Smooth muscle cell (in vitro differentiated cells): ENCODE data around the gene PTN. TPM values are rescaled to one million over a fixed set of nuclear protein-coding genes. Genes with fewer than 3 reads are reported as not detected.

Source experiments
- DNase-seq: peaks from one replicate; lab custom pipeline; 2025; ENCODE audit not compliant: unreplicated experiment; lab: John Stamatoyannopoulos, UW
- H2AFZ ChIP-seq: fragments of 200-600 bp; sonication (generic); 2 replicates; pipeline ENCODE4 v1.6.0; 2016; ENCODE audit warnings: antibody characterized with exemption, low read depth, mild to moderate bottlenecking
- H3F3A ChIP-seq: fragments of 200-600 bp; sonication (generic); 2 replicates; pipeline ENCODE4 v1.6.0; 2017; ENCODE audit warnings: antibody characterized with exemption, low read depth
- H3K27ac ChIP-seq: fragments of 200-600 bp; sonication (generic); 2 replicates; pipeline ENCODE4 v1.5.1; 2016; ENCODE audit warnings: low read depth, mild to moderate bottlenecking
- H3K27me3 ChIP-seq: fragments of 200-600 bp; sonication (generic); 2 replicates; pipeline ENCODE4 v1.6.1; 2016; ENCODE audit warnings: low read depth, mild to moderate bottlenecking
- H3K36me3 ChIP-seq: fragments of 200-600 bp; sonication (generic); 2 replicates; pipeline ENCODE4 v1.5.1; 2016; ENCODE audit warnings: low read depth
- H3K4me1 ChIP-seq: fragments of 200-600 bp; sonication (generic); 2 replicates; pipeline ENCODE4 v1.5.1; 2016; ENCODE audit warnings: low read depth
- H3K4me2 ChIP-seq: fragments of 200-600 bp; sonication (generic); 2 replicates; pipeline ENCODE4 v1.6.0; 2016; ENCODE audit warnings: mild to moderate bottlenecking
- H3K4me3 ChIP-seq: fragments of 200-600 bp; sonication (generic); 2 replicates; pipeline ENCODE4 v1.5.1; 2016; ENCODE audit warnings: mild to moderate bottlenecking
- H3K79me2 ChIP-seq: fragments of 200-600 bp; sonication (generic); 2 replicates; pipeline ENCODE4 v1.6.0; 2016; ENCODE audit warnings: low read depth, mild to moderate bottlenecking
- H3K9ac ChIP-seq: fragments of 200-600 bp; sonication (generic); 2 replicates; pipeline ENCODE4 v1.6.0; 2016; ENCODE audit warnings: low read depth
- H3K9me3 ChIP-seq: fragments of 200-600 bp; sonication (generic); replicated peaks from 2 replicates; pipeline ENCODE4 v1.5.1; 2016; ENCODE audit warnings: low read depth
- H4K20me1 ChIP-seq: fragments of 200-600 bp; sonication (generic); 2 replicates; pipeline ENCODE4 v1.6.0; 2016; ENCODE audit warnings: low read depth
- WGBS: methylation state at CpG from one replicate; pipeline ENCODE4 v1.1.7; 2016; ENCODE audit warnings: low lambda C conversion rate; 5-methylcytosine and 5-hydroxymethylcytosine counted together
- polyA plus RNA-seq: library from polyadenylated mRNA; unstranded; fragments of >200 nt; fragmentation: Nextera tagmentation; extraction: Ambion mirVana; gene quantifications from 2 replicates; pipeline ENCODE4 v1.2.1, GENCODE V29; 2016
- total RNA-seq: library from RNA; depleted of rRNA; stranded (reverse); fragments of >200 nt; gene quantifications from 2 replicates; pipeline ENCODE4 v1.2.3, GENCODE V29; 2014
- TF ChIP-seq, protein P1 (sequence below): fragments of 200-600 bp; sonication (generic); IDR thresholded peaks from 2 replicates; pipeline ENCODE4 v1.5.1; 2017; ENCODE audit warnings: borderline replicate concordance, mild to moderate bottlenecking, antibody characterized with exemption; ENCODE audit not compliant: insufficient read depth, poor library complexity, severe bottlenecking

The PTN gene
- total and polyA plus RNA-seq, 2 experiments from 2014 or later = 8.9 to 15.1 TPM

DNA sequence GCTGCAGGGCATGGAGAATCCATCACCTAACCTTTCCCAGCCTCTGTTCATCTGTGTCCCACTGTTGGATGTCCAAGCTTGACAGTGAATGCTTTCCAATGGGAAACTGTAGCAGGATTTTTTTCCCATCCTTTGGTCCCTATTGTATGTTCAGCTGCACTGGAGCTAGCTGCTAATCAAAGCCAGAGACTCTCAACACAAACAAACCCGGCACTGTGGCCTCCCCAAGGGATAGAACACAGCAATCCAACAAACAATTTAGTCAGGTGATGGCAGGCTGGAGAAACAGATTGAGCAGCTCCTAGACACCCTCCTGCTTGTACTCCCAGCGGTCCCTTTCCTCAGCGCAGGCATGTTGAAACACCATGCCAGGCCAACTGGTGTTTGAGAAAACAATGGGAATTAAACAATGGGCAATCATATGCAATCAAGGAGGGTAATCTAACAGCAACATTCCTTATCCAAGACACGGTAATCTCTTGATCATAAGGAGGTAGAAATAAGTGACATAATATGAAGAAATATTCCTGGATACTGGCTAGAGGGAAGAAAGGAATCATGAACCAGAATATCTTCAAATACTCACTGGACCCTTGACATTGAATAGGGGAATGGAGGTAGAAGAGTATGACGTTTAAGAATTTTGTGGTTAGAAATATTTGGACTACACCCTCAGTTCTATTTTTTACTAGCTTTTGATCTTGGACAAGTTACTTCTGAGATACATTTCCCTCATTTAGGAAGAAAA is 15.0 kb downstream of the PTN start:
- Histone ChIP-seq H3K4me1 (no peaks in the 10 kb centered on the region), H3K36me3 (no peaks in the 10 kb centered on the region), H3K79me2 (no peaks in the 10 kb centered on the region), H3K27ac (no peak overlapping the region), H3K4me2 (no peak overlapping the region), H3K9me3 (no peaks in the 10 kb centered on the region), H3K27me3 (no peaks in the 10 kb centered on the region), H3F3A (no peaks in the 10 kb centered on the region), H2AFZ (no peak overlapping the region), H3K4me3 (no peak overlapping the region), H4K20me1 (no peaks in the 10 kb centered on the region), H3K9ac (no peak overlapping the region)
- no peak for DNase-seq
- WGBS = 77% methylated on average over 5 of the region's 5 CpGs
- TF ChIP-seq, protein P1, sequence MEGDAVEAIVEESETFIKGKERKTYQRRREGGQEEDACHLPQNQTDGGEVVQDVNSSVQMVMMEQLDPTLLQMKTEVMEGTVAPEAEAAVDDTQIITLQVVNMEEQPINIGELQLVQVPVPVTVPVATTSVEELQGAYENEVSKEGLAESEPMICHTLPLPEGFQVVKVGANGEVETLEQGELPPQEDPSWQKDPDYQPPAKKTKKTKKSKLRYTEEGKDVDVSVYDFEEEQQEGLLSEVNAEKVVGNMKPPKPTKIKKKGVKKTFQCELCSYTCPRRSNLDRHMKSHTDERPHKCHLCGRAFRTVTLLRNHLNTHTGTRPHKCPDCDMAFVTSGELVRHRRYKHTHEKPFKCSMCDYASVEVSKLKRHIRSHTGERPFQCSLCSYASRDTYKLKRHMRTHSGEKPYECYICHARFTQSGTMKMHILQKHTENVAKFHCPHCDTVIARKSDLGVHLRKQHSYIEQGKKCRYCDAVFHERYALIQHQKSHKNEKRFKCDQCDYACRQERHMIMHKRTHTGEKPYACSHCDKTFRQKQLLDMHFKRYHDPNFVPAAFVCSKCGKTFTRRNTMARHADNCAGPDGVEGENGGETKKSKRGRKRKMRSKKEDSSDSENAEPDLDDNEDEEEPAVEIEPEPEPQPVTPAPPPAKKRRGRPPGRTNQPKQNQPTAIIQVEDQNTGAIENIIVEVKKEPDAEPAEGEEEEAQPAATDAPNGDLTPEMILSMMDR = no peak

DNA sequence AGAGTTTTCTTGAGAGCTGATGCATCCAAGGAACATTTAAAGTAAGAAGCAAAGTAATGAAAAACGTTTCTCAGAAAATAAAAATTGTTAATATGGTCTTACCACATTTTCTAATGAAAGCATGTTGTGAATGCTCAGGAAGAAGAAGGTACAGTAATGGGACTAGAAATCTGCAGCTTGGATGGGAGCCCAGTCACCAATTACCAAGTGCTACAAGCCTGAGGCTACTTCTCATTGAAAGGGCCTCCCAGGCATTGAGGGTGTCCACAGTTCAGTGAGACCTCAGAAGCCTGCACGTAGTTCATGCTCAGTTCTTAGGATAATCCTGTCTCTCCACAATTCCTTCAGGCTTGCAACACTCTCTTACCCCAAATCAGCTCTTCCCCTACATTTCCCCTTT is 17.6 kb downstream of the PTN start:
- Histone ChIP-seq H3F3A (no peaks in the 10 kb centered on the region), H3K27ac (no peak overlapping the region), H3K9me3 (no peaks in the 10 kb centered on the region), H3K4me3 (no peak overlapping the region), H3K79me2 (no peaks in the 10 kb centered on the region), H3K9ac (no peak overlapping the region), H3K36me3 (no peaks in the 10 kb centered on the region), H3K4me1 (no peaks in the 10 kb centered on the region), H2AFZ (no peak overlapping the region), H4K20me1 (no peaks in the 10 kb centered on the region), H3K27me3 (no peaks in the 10 kb centered on the region), H3K4me2 (no peak overlapping the region)
- 74% methylated on average over 2 of the region's 2 CpGs for WGBS
- no peak for DNase-seq
- TF ChIP-seq, protein P1 = no peak

DNA sequence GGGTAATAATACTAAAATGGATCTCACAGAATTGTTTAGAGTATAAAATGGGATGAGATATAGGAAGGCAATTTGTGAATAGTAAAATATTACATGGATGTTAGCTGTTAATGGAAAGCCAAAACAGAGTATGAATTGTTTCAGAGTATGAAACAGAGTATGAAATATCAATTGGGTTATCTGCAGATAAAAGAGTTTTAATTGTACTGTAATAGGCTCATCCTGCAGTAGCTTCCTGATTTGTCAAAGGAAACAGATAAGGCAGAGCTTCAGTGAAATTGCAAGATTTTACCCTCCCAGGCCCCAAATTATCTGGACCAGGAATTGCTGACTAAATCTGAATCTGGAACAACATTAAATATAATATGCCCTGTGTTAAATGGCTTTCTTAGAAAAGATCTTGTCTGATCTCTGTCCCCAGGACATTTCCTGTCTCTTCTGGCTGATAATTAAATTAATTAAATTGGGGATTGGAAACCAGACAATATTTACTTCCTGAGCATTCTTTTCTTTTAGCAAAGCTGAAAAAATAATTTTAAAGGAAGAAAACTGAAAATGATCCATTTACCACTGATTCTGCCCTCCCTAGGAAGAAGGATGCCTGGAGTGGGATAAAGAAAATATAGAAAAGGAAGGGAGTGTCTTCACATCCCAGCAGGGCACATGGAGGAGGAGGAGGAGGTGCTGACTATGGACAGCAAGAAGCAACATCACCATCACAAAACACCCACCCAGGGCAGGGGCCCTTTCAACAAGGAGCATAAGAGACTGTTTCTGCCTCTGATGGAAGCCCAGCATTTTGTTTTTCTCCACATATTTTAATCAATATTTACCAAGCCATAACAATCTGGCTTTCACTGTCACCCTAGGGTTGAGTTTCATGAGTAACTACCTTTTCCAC is 18.5 kb downstream of the PTN start:
- TF ChIP-seq, protein P1 = no peak
- Histone ChIP-seq H4K20me1 (no peaks in the 10 kb centered on the region), H3K9me3 (no peaks in the 10 kb centered on the region), H2AFZ (peak overlapping the region; percentile 27), H3K4me1 (no peaks in the 10 kb centered on the region), H3K27ac (no peak overlapping the region), H3K4me3 (no peak overlapping the region), H3K9ac (no peak overlapping the region), H3F3A (no peaks in the 10 kb centered on the region), H3K27me3 (no peaks in the 10 kb centered on the region), H3K4me2 (no peak overlapping the region), H3K36me3 (no peaks in the 10 kb centered on the region), H3K79me2 (no peaks in the 10 kb centered on the region)
- DNase-seq = no peak
